Measurements from ENCODE around the gene PHF24.

PHF24 gene

DNA sequence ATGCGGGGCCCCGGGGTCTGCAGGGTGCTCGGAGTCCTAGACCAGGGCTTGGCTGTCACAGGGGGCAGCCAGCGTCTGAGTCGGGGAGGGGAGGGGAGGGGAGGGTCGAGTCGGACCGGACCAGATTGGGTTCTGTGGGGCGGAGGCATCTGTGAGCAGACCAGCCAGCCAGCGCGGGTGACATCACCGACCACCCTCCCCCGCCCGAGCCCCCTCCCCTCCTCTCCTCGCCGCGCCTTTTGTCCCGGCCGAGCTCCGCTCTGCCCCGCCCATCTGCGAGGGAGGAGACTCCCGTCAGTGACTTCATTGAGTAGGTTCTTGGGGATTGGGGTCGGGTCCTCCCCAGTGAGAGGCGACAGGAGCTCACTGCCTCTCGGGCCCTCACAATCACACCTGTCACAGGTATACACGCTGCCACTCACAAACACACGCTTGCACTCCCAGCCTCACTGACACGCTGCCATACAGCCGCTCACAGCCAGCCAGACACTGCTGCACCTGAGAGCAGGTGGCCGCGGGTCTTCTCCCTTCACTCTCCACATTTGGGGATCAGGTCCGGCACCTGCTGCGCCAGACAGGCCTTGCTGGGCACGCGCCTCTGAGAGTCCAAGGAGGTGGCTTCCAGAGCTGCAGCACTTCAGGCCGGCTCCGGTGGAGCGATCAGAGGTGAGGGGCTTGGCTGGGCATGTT lies 32.0 kb downstream of the PHF24 start:
- H3K9me3 ChIP-seq (ENCODE audit: severe bottlenecking), result no peaks in the 10 kb centered on the region
- peak; percentile 80 for DNase-seq
- TF ChIP-seq, protein P1, sequence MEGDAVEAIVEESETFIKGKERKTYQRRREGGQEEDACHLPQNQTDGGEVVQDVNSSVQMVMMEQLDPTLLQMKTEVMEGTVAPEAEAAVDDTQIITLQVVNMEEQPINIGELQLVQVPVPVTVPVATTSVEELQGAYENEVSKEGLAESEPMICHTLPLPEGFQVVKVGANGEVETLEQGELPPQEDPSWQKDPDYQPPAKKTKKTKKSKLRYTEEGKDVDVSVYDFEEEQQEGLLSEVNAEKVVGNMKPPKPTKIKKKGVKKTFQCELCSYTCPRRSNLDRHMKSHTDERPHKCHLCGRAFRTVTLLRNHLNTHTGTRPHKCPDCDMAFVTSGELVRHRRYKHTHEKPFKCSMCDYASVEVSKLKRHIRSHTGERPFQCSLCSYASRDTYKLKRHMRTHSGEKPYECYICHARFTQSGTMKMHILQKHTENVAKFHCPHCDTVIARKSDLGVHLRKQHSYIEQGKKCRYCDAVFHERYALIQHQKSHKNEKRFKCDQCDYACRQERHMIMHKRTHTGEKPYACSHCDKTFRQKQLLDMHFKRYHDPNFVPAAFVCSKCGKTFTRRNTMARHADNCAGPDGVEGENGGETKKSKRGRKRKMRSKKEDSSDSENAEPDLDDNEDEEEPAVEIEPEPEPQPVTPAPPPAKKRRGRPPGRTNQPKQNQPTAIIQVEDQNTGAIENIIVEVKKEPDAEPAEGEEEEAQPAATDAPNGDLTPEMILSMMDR (IDR thresholded peaks at IDR 0.05; ENCODE audit: low read depth, low read length), result no peak
- H3K4me3 ChIP-seq (ENCODE audit: low read depth, low read length), result peak overlapping the region; percentile 58
- H3K27me3 ChIP-seq (ENCODE audit: insufficient read depth, low read depth, severe bottlenecking), result no peaks in the 10 kb centered on the region
- peak overlapping the region; percentile 95 for H3K27ac ChIP-seq
- H3K36me3 ChIP-seq, result peaks cover 9% of the 10 kb centered on the region; the same call in 1 of the 2 replicates

DNA sequence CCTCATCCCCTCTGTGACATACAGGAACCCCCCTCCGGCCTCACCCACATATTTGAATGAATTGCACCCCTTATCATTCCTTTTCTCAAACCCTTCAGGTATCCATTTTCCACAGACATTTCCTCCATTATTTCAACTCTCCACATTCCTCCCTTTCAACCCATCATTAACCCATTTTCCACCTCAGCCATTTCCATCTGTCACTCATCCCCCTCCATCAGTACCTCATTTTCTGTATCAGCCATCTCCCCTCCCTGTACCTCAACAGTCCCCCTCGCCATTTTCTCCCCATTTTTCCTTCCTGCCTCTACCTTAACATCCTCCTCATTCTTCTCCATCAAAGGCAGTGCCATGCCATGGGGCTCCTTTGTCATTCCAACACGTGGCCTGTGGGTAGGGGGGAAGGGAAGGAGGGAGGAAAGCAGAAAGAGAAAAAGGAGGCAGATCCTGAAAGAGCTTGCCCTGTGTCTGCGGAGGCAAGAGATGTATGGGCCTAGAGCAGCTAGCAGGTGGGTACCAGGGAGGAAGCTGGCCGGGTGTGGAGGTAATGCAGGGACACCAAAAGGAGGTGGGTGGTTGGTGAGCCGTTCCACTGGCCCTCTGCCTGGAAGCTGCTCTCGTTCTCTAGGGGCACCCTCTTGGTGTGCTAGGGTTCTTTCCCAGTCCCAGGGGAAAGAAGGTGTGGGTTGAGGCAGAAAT lies 33.0 kb downstream of the PHF24 start:
- no peaks in the 10 kb centered on the region for H3K9me3 ChIP-seq (ENCODE audit: severe bottlenecking)
- peak overlapping the region; percentile 26; the same call in 1 of the 2 replicates for H3K27ac ChIP-seq
- H3K36me3 ChIP-seq, result peaks cover 17% of the 10 kb centered on the region
- TF ChIP-seq, protein P1 (IDR thresholded peaks at IDR 0.05; ENCODE audit: low read depth, low read length), result no peak
- no peak overlapping the region for H3K4me3 ChIP-seq (ENCODE audit: low read depth, low read length)
- no peak for DNase-seq
- H3K27me3 ChIP-seq (ENCODE audit: insufficient read depth, low read depth, severe bottlenecking), result no peaks in the 10 kb centered on the region

DNA sequence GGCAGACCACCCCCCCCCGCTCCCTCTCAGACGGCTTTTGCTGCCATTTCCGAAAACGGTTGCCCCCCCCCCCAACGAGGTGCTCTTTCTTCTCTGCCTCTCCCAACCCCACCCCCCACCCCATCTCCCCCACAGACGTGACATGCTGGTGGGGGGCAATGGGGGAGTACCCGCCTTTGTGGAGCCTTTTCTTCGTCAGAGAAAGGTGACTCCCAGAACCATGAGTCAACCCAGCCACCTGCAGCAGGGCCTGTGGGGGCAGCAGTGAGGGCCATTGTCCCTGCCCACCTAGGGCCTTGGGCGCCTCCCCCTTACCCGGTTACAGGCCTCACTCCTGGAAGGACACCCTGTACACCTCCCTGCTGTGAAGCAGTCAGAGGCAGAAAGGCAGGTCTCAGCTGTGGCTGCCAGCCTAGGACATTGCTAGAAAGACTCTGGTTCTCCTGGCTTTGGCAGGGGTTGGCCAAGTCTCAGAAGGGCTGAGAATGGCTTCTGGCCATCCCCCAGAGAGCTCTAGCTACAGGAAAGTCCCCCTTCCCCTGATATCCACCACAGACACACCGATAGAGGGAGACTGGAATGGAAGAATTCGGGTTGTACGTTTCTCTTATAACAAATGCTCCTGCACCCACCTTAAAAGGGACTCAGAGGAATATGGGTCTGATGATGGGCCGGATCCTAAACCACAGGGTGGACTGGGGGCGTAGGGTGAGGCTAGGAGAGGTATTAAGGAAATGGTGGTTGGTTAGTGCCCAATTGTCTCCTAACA lies 33.7 kb downstream of the PHF24 start:
- TF ChIP-seq, protein P1 (IDR thresholded peaks at IDR 0.05; ENCODE audit: low read depth, low read length), result peak; percentile 49
- Histone ChIP-seq H3K9me3 (ENCODE audit: severe bottlenecking) (no peaks in the 10 kb centered on the region), H3K27ac (peak overlapping the region; percentile 96), H3K27me3 (ENCODE audit: insufficient read depth, low read depth, severe bottlenecking) (no peaks in the 10 kb centered on the region), H3K4me3 (ENCODE audit: low read depth, low read length) (no peak overlapping the region), H3K36me3 (peaks cover 24% of the 10 kb centered on the region)
- DNase-seq, result peak; percentile 63

DNA sequence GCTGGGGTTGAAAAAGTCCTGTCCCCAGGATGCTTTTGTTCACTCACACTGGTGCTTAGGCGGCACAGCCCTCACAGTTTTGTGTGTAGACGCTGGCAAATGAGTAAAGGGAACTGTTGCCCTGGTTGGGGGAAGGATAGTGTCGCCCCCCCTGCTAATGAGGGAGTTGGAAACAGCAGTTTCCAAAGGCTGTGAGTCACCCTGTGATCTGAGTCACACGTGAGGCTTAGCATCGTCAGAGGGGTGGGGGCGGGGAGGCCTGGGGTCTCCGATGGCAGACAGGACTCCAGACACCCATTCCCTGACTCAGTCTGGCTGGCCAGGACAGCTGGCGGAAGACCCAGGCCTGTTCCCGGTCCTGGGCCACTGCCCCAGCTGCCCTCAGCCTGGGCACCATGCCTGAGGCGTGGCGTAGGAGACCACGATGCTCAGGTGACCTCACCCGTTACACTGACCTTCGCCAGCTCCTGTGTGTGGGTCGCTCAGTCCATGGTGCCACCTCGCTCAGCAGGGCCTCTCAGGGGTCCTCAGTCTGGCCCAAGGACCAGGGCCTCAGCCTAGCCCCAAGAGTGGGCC lies 34.4 kb downstream of the PHF24 start:
- Histone ChIP-seq H3K27ac (peak overlapping the region; percentile 96), H3K4me3 (ENCODE audit: low read depth, low read length) (no peak overlapping the region), H3K36me3 (peaks cover 31% of the 10 kb centered on the region), H3K27me3 (ENCODE audit: insufficient read depth, low read depth, severe bottlenecking) (no peaks in the 10 kb centered on the region), H3K9me3 (ENCODE audit: severe bottlenecking) (no peaks in the 10 kb centered on the region)
- peak; percentile 34 for DNase-seq
- TF ChIP-seq, protein P1 (IDR thresholded peaks at IDR 0.05; ENCODE audit: low read depth, low read length), result no peak

DNA sequence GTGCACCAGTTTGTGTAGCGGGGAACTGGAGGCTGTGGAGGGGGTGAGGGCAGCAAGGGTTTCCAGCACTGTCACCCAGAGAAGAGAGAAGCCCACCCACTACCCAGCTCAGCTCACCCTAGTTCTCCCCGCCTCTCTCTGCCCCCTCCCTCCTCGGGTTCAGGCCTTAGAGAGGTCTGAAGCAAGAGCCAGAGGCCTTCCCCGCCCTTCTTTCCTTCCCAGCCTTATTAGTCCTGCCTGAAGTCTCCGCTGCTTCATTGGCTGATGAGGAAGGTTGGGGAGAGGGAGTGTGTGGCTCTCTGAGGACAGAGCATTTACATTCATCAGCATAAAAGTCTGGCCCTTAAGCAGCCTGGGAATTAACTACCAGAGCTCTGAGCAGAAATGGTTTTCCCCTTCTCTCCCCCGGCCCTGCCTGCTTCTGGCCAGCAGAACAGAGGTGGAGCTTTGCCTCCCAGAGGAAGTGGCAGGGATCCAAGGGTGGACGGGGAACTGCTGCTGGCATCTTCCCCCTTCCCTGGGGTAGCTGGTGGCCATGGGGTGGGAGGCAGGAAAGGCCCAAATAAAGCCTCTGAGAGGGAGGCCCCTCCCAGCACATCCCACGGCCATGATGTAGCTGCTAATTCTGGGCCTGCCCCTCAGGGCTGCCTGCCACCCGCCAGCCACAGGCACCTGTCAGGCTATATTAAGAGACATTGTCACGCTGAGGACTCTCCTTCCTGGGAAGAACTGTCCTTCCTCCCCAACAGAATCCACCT lies 35.6 kb downstream of the PHF24 start:
- TF ChIP-seq, protein P1 (IDR thresholded peaks at IDR 0.05; ENCODE audit: low read depth, low read length), result no peak
- DNase-seq, result peak; percentile 76
- Histone ChIP-seq H3K4me3 (ENCODE audit: low read depth, low read length) (no peak overlapping the region), H3K27ac (peak overlapping the region; percentile 96), H3K36me3 (peaks cover 37% of the 10 kb centered on the region), H3K9me3 (ENCODE audit: severe bottlenecking) (no peaks in the 10 kb centered on the region), H3K27me3 (ENCODE audit: insufficient read depth, low read depth, severe bottlenecking) (no peaks in the 10 kb centered on the region)
